Liver (tissue), 3 donors: ENCODE data around the gene TRPM2.

Experiments
- ATF3 ChIP-seq: IDR thresholded peaks from 2 replicates; pipeline ENCODE4 v1.6.1; 2016; ENCODE audit warnings: antibody characterized with exemption
- CTCF ChIP-seq: fragments of 150-350 bp; IDR thresholded peaks from 2 replicates; pipeline ENCODE4 v1.5.1; 2017; ENCODE audit warnings: improper control_type of control experiment, low read depth, low read length; ENCODE audit not compliant: missing input control
- FOXA1 ChIP-seq: IDR thresholded peaks from 2 replicates; pipeline ENCODE4 v1.6.1; 2016; ENCODE audit warnings: antibody characterized with exemption
- GABPA ChIP-seq, 2 donors: IDR thresholded peaks in 1 of 2; conservative IDR thresholded peaks in 1 of 2; 2 replicates each; pipeline ENCODE4 v1.6.1; 2016; ENCODE audit warnings: antibody characterized with exemption in 2 of 2, mild to moderate bottlenecking in 1 of 2, moderate library complexity in 1 of 2
- HNF4A ChIP-seq, 2 donors: conservative IDR thresholded peaks; 2 replicates each; pipeline ENCODE4 v1.6.1; 2016; ENCODE audit warnings: antibody characterized with exemption in 2 of 2, mild to moderate bottlenecking in 2 of 2
- JUND ChIP-seq, 2 donors: IDR thresholded peaks; 2 replicates each; pipeline ENCODE4 v1.6.1; 2016; ENCODE audit warnings: antibody characterized with exemption in 2 of 2
- RAD21 ChIP-seq, 2 donors: IDR thresholded peaks; 2 replicates each; pipeline ENCODE4 v1.6.1; 2016; ENCODE audit warnings: antibody characterized with exemption in 2 of 2, mild to moderate bottlenecking in 2 of 2
- REST ChIP-seq: IDR thresholded peaks from 2 replicates; pipeline ENCODE4 v1.6.1; 2016; ENCODE audit warnings: antibody characterized with exemption, mild to moderate bottlenecking
- RXRA ChIP-seq, 2 donors: IDR thresholded peaks; 2 replicates each; pipeline ENCODE4 v1.6.1; 2017 to 2018; ENCODE audit warnings: antibody characterized with exemption in 2 of 2, mild to moderate bottlenecking in 1 of 2
- SP1 ChIP-seq: IDR thresholded peaks from 2 replicates; pipeline ENCODE4 v1.6.1; 2018; ENCODE audit warnings: antibody characterized with exemption, mild to moderate bottlenecking
- TAF1 ChIP-seq: conservative IDR thresholded peaks from 2 replicates; pipeline ENCODE4 v1.6.1; 2016; ENCODE audit warnings: antibody characterized with exemption, mild to moderate bottlenecking
- YY1 ChIP-seq: IDR thresholded peaks from 2 replicates; pipeline ENCODE4 v1.6.1; 2016; ENCODE audit warnings: antibody characterized with exemption, mild to moderate bottlenecking
- TF ChIP-seq, protein P1 (sequence below): IDR thresholded peaks from 2 replicates; pipeline ENCODE4 v1.6.1; 2016; ENCODE audit warnings: antibody characterized with exemption
- TF ChIP-seq, protein P2 (sequence below): IDR thresholded peaks from 2 replicates; pipeline ENCODE4 v1.6.1; 2016; ENCODE audit warnings: antibody characterized with exemption
- donor health status: healthy.
- donor health status: healthy.

DNA sequence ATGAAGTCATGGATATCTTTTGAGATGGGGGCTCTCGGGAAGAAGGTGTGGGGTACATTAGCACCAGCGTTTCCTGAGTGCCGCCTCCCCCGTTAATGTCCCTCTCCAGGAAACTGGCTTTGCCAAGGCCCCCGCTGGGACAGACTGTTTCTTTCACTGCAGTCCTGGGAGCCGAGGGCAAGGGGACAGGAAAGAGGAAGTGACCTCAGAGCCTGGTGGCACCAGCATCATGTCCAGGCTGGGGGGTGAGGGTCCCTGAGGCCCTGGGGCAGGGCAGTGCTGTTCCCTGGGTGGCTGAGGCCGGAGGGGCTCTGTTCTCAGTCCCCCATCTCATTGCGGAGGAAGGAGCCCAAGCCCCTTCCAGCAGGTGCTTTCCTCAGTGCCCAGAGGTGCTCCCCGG, 47.7 kb upstream of the TRPM2 start:
- TF ChIP-seq FOXA1: no peak
- TF ChIP-seq RAD21 (IDR thresholded peaks at IDR 0.05): no peak
- TF ChIP-seq CTCF: no peak
- no peak for TF ChIP-seq GABPA (IDR thresholded peaks at IDR 0.05 in 1 of 2, conservative IDR thresholded peaks at IDR 0.05 in 1 of 2)
- TF ChIP-seq SP1: no peak
- no peak for TF ChIP-seq ATF3
- TF ChIP-seq REST: no peak
- TF ChIP-seq JUND (IDR thresholded peaks at IDR 0.05): no peak
- TF ChIP-seq, protein P1, sequence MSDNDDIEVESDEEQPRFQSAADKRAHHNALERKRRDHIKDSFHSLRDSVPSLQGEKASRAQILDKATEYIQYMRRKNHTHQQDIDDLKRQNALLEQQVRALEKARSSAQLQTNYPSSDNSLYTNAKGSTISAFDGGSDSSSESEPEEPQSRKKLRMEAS: no peak
- no peak for TF ChIP-seq TAF1
- no peak for TF ChIP-seq YY1
- TF ChIP-seq RXRA (IDR thresholded peaks at IDR 0.05): no peak
- TF ChIP-seq, protein P2, sequence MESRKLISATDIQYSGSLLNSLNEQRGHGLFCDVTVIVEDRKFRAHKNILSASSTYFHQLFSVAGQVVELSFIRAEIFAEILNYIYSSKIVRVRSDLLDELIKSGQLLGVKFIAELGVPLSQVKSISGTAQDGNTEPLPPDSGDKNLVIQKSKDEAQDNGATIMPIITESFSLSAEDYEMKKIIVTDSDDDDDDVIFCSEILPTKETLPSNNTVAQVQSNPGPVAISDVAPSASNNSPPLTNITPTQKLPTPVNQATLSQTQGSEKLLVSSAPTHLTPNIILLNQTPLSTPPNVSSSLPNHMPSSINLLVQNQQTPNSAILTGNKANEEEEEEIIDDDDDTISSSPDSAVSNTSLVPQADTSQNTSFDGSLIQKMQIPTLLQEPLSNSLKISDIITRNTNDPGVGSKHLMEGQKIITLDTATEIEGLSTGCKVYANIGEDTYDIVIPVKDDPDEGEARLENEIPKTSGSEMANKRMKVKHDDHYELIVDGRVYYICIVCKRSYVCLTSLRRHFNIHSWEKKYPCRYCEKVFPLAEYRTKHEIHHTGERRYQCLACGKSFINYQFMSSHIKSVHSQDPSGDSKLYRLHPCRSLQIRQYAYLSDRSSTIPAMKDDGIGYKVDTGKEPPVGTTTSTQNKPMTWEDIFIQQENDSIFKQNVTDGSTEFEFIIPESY: no peak
- no peak for TF ChIP-seq HNF4A (conservative IDR thresholded peaks at IDR 0.05)
